ENCODE results near the gene TRIM9. TPM values are rescaled to one million over a fixed set of nuclear protein-coding genes. Genes with fewer than 3 reads are reported as not detected.
"Not testable (repeated sequence)": the region's sequence is repeated elsewhere in the genome, so short reads cannot be mapped to it uniquely, and the experiment has no call there.

The TRIM9 gene
- total and polyA plus RNA-seq, 2 donors (not counting 1 experiment from before 2014, with no cell fraction given) = 0.10 to 0.50 TPM

DNA sequence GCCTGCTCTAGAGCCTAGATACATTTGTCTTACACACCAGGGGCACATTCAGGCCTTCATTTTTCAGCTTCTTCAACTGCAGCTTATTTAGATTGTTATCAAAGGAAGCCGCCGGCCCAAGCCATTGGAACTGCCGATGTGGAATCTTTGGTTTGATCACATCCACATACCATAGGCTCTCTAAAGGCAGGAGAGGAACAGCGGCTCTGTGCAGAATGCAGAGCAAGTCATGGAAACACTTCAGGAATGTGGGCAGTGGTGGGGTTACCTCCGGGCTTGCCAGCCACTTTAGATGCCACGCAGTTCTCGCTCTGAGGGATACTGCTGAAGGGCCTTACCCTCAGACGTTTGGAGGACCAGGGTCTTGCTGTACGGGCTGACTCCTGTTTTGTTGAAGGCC, 97.2 kb downstream of the TRIM9 start:
- Histone ChIP-seq H3K27ac (ENCODE audit: insufficient read depth, low read length) (no peak overlapping the region), H3K9ac (ENCODE audit: insufficient read depth, low read length) (no peak overlapping the region), H3K9me3 (ENCODE audit: control insufficient read depth, insufficient read depth, low read depth, low read length) (no peaks in the 10 kb centered on the region), H3K79me2 (ENCODE audit: control insufficient read depth, insufficient read depth, low read length) (no peaks in the 10 kb centered on the region), H3K4me2 (ENCODE audit: extremely low read depth, insufficient read depth, low read length) (no peak overlapping the region), H3K27me3 (ENCODE audit: control insufficient read depth, insufficient read depth, low read length) (no peaks in the 10 kb centered on the region), H4K20me1 (ENCODE audit: control insufficient read depth, extremely low read depth, insufficient read depth, low read length) (no peaks in the 10 kb centered on the region), H2AFZ (ENCODE audit: low read length) (no peak overlapping the region), H3K4me1 (ENCODE audit: control insufficient read depth, extremely low read depth, insufficient read depth, low read length) (no peaks in the 10 kb centered on the region), H3K36me3 (ENCODE audit: control insufficient read depth, insufficient read depth, low read length) (no peaks in the 10 kb centered on the region), H3K4me3 (replicated peaks in 1 of 4; ENCODE audit: control extremely low read depth in 1 of 4, insufficient read depth in 1 of 4, low read depth in 3 of 4, low read length in 4 of 4) (no peak overlapping the region)
- peak in 1 of 2 donors; percentile 58 for DNase-seq (ENCODE audit: low read depth in 2 of 2)
- TF ChIP-seq EZH2 (IDR thresholded peaks at IDR 0.05; ENCODE audit: low read length, missing control alignments) = no peak
- TF ChIP-seq, protein P1, sequence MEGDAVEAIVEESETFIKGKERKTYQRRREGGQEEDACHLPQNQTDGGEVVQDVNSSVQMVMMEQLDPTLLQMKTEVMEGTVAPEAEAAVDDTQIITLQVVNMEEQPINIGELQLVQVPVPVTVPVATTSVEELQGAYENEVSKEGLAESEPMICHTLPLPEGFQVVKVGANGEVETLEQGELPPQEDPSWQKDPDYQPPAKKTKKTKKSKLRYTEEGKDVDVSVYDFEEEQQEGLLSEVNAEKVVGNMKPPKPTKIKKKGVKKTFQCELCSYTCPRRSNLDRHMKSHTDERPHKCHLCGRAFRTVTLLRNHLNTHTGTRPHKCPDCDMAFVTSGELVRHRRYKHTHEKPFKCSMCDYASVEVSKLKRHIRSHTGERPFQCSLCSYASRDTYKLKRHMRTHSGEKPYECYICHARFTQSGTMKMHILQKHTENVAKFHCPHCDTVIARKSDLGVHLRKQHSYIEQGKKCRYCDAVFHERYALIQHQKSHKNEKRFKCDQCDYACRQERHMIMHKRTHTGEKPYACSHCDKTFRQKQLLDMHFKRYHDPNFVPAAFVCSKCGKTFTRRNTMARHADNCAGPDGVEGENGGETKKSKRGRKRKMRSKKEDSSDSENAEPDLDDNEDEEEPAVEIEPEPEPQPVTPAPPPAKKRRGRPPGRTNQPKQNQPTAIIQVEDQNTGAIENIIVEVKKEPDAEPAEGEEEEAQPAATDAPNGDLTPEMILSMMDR (conservative IDR thresholded peaks at IDR 0.05 in 1 of 2, IDR thresholded peaks at IDR 0.05 in 1 of 2; ENCODE audit: low read depth in 1 of 2, low read length in 2 of 2) = no peak

GRCh38 chr14:50994158-50994557, 100.7 kb downstream of the TRIM9 start:
- not testable (repeated sequence) for H4K20me1 ChIP-seq (ENCODE audit: control insufficient read depth, extremely low read depth, insufficient read depth, low read length)

DNA sequence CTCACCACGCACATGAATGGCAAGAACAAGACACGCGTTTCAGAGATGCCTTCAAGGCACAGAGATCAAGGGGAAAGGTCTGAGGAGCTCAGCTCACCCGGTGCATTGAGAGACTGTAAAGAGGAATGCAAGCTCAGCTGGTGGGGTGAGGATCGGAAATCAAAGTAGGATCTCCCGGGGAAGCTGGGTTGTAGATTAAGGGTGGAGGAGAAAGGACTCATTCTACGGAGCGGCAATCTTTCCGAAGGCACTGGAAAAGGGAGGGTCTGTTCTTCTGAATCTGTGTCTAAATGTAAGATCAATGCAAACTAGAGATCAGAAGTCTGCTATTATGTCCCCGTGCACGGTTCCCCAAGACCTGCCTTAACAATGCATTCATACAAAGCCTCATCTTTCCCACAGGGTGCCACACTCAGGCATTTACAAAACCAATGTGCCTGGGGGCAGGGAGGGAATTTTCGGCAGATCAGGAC, 109.0 kb downstream of the TRIM9 start:
- H2AFZ ChIP-seq (ENCODE audit: low read length) = no peak overlapping the region
- H3K27ac ChIP-seq (ENCODE audit: insufficient read depth, low read length) = no peak overlapping the region
- peaks cover 7% of the 10 kb centered on the region for H3K27me3 ChIP-seq (ENCODE audit: control insufficient read depth, insufficient read depth, low read length)
- no peak overlapping the region for H3K4me2 ChIP-seq (ENCODE audit: extremely low read depth, insufficient read depth, low read length)
- H3K36me3 ChIP-seq (ENCODE audit: control insufficient read depth, insufficient read depth, low read length) = no peaks in the 10 kb centered on the region
- no peaks in the 10 kb centered on the region for H3K4me1 ChIP-seq (ENCODE audit: control insufficient read depth, extremely low read depth, insufficient read depth, low read length)
- TF ChIP-seq, protein P1 (conservative IDR thresholded peaks at IDR 0.05 in 1 of 2, IDR thresholded peaks at IDR 0.05 in 1 of 2; ENCODE audit: low read depth in 1 of 2, low read length in 2 of 2) = no peak
- TF ChIP-seq EZH2 (IDR thresholded peaks at IDR 0.05; ENCODE audit: low read length, missing control alignments) = no peak
- H3K4me3 ChIP-seq (replicated peaks in 1 of 4; ENCODE audit: control extremely low read depth in 1 of 4, insufficient read depth in 1 of 4, low read depth in 3 of 4, low read length in 4 of 4) = no peak overlapping the region
- no peaks in the 10 kb centered on the region for H4K20me1 ChIP-seq (ENCODE audit: control insufficient read depth, extremely low read depth, insufficient read depth, low read length)
- no peaks in the 10 kb centered on the region for H3K9me3 ChIP-seq (ENCODE audit: control insufficient read depth, insufficient read depth, low read depth, low read length)
- no peak for DNase-seq (ENCODE audit: low read depth in 2 of 2)
- H3K79me2 ChIP-seq (ENCODE audit: control insufficient read depth, insufficient read depth, low read length) = no peaks in the 10 kb centered on the region
- no peak overlapping the region for H3K9ac ChIP-seq (ENCODE audit: insufficient read depth, low read length)

More at GRCh38 chr14:50994158-50994557, 100.7 kb downstream of the TRIM9 start:
- H3K4me3 ChIP-seq (replicated peaks in 1 of 4; ENCODE audit: control extremely low read depth in 1 of 4, insufficient read depth in 1 of 4, low read depth in 3 of 4, low read length in 4 of 4); H3K9me3 ChIP-seq (ENCODE audit: control insufficient read depth, insufficient read depth, low read depth, low read length); H3K4me2 ChIP-seq (ENCODE audit: extremely low read depth, insufficient read depth, low read length); H3K79me2 ChIP-seq (ENCODE audit: control insufficient read depth, insufficient read depth, low read length); H3K9ac ChIP-seq (ENCODE audit: insufficient read depth, low read length); DNase-seq (ENCODE audit: low read depth in 2 of 2); H3K36me3 ChIP-seq (ENCODE audit: control insufficient read depth, insufficient read depth, low read length); H3K27ac ChIP-seq (ENCODE audit: insufficient read depth, low read length); H2AFZ ChIP-seq (ENCODE audit: low read length); H3K4me1 ChIP-seq (ENCODE audit: control insufficient read depth, extremely low read depth, insufficient read depth, low read length); H3K27me3 ChIP-seq (ENCODE audit: control insufficient read depth, insufficient read depth, low read length): not testable (repeated sequence)
